Measurements from ENCODE around the gene SLC37A1. TPM values are rescaled to one million over a fixed set of nuclear protein-coding genes. Genes with fewer than 3 reads are reported as not detected.

The SLC37A1 gene
- total RNA-seq, 1 experiment from 2014 or later: 15.0 TPM

- ATAC-seq (no peak), DNase-seq (ENCODE audit: low read depth, low spot score) (no peak)
- CTCF ChIA-PET: interaction anchor here (0.8 kb wide), 1 partner anchor 9 kb away, joined by 3 read pairs; no protein-coding TSS in a partner anchor
- Histone ChIP-seq H3K79me2 (ENCODE audit: insufficient read depth, low read length) (no peaks in the 10 kb centered on the region), H3K27me3 (ENCODE audit: insufficient read depth, low read length) (no peaks in the 10 kb centered on the region), H3K9ac (ENCODE audit: low read length) (no peak overlapping the region), H3K4me2 (ENCODE audit: low read length) (no peak overlapping the region), H3K27ac (ENCODE audit: low read depth, low read length) (no peak overlapping the region), H3K4me1 (ENCODE audit: control insufficient read depth in 1 of 2, insufficient read depth in 2 of 2, low read length in 2 of 2) (no peaks in the 10 kb centered on the region), H3K4me3 (replicated peaks in 1 of 2; ENCODE audit: low read depth in 1 of 2, low read length in 2 of 2) (no peak overlapping the region), H3K9me3 (ENCODE audit: control insufficient read depth in 1 of 2, insufficient read depth in 1 of 2, low read depth in 1 of 2, low read length in 2 of 2) (no peaks in the 10 kb centered on the region), H3K36me3 (ENCODE audit: control insufficient read depth in 1 of 2, insufficient read depth in 2 of 2, low read length in 2 of 2) (no peaks in the 10 kb centered on the region), H3K9me2 (ENCODE audit: insufficient read depth) (no peaks in the 10 kb centered on the region), H2AFZ (ENCODE audit: low read depth, low read length, poor library complexity, severe bottlenecking) (no peak overlapping the region), H4K20me1 (ENCODE audit: insufficient read depth) (no peaks in the 10 kb centered on the region)
- TF ChIP-seq SP1 (IDR thresholded peaks at IDR 0.05; ENCODE audit: low read depth): no peak
- no peak for TF ChIP-seq SRF (IDR thresholded peaks at IDR 0.05; ENCODE audit: low read depth)
- no peak for TF ChIP-seq CTCF (IDR thresholded peaks at IDR 0.05 in 2 of 3, conservative IDR thresholded peaks at IDR 0.05 in 1 of 3; ENCODE audit: borderline replicate concordance in 1 of 3, insufficient read depth in 1 of 3, low read depth in 2 of 3, low read length in 2 of 3)
- TF ChIP-seq ATF3 (IDR thresholded peaks at IDR 0.05): no peak
- TF ChIP-seq CBX3 (IDR thresholded peaks at IDR 0.05; ENCODE audit: low read depth): no peak
- TF ChIP-seq TCF7L2 (IDR thresholded peaks at IDR 0.05; ENCODE audit: borderline replicate concordance, extremely low read depth, insufficient read depth, insufficient read length): no peak
- intact Hi-C loops (cut with micrococcal nuclease): no loop called here
- POLR2A ChIA-PET: no interaction called here
- RAD21 ChIA-PET (ENCODE audit: low non-redundant PET in 1 of 2, low total read pairs in 2 of 2, uncharacterized antibody in 2 of 2, unreplicated experiment in 2 of 2): interaction anchor here in 1 of 2 experiments (0.6 kb wide), 1 partner anchor 11 kb away, joined by 3 read pairs; no protein-coding TSS in a partner anchor
- no TSS peak for BruUV-seq (replicated peaks)
Measured at GRCh38 chr21:42583477-42584295, 70.0 kb downstream of the SLC37A1 start.

- Histone ChIP-seq H3K27ac (ENCODE audit: low read depth, low read length) (no peak overlapping the region), H3K4me2 (ENCODE audit: low read length) (no peak overlapping the region), H3K4me3 (replicated peaks in 1 of 2; ENCODE audit: low read depth in 1 of 2, low read length in 2 of 2) (no peak overlapping the region), H3K79me2 (ENCODE audit: insufficient read depth, low read length) (no peaks in the 10 kb centered on the region), H3K27me3 (ENCODE audit: insufficient read depth, low read length) (no peaks in the 10 kb centered on the region), H3K9me3 (ENCODE audit: control insufficient read depth in 1 of 2, insufficient read depth in 1 of 2, low read depth in 1 of 2, low read length in 2 of 2) (no peaks in the 10 kb centered on the region), H3K4me1 (ENCODE audit: control insufficient read depth in 1 of 2, insufficient read depth in 2 of 2, low read length in 2 of 2) (no peaks in the 10 kb centered on the region), H3K36me3 (ENCODE audit: control insufficient read depth in 1 of 2, insufficient read depth in 2 of 2, low read length in 2 of 2) (no peaks in the 10 kb centered on the region), H4K20me1 (ENCODE audit: insufficient read depth) (no peaks in the 10 kb centered on the region), H2AFZ (ENCODE audit: low read depth, low read length, poor library complexity, severe bottlenecking) (no peak overlapping the region), H3K9ac (ENCODE audit: low read length) (no peak overlapping the region), H3K9me2 (ENCODE audit: insufficient read depth) (no peaks in the 10 kb centered on the region)
- ChIA-PET RAD21 (ENCODE audit: low non-redundant PET in 1 of 2, low total read pairs in 2 of 2, uncharacterized antibody in 2 of 2, unreplicated experiment in 2 of 2) (no interaction called here), POLR2A (no interaction called here), CTCF (no interaction called here)
- intact Hi-C loops (cut with micrococcal nuclease): no loop called here
- DNase-seq (ENCODE audit: low read depth, low spot score) (no peak), ATAC-seq (no peak)
- BruUV-seq (replicated peaks): no TSS peak
- TF ChIP-seq EZH2 (IDR thresholded peaks at IDR 0.05) (no peak), ZFX (IDR thresholded peaks at IDR 0.05) (no peak), POLR2AphosphoS5 (IDR thresholded peaks at IDR 0.05; ENCODE audit: low read depth, low read length) (no peak), TCF7L2 (IDR thresholded peaks at IDR 0.05; ENCODE audit: borderline replicate concordance, extremely low read depth, insufficient read depth, insufficient read length) (no peak), FOSL1 (IDR thresholded peaks at IDR 0.05; ENCODE audit: low read depth) (no peak), EZH2phosphoT487 (IDR thresholded peaks at IDR 0.05; ENCODE audit: borderline replicate concordance) (no peak), CTCF (IDR thresholded peaks at IDR 0.05 in 2 of 3, conservative IDR thresholded peaks at IDR 0.05 in 1 of 3; ENCODE audit: borderline replicate concordance in 1 of 3, insufficient read depth in 1 of 3, low read depth in 2 of 3, low read length in 2 of 3) (no peak), CBX3 (IDR thresholded peaks at IDR 0.05; ENCODE audit: low read depth) (no peak), YY1 (IDR thresholded peaks at IDR 0.05; ENCODE audit: extremely low read depth, insufficient replicate concordance, low read depth, low read length) (no peak), SIN3A (IDR thresholded peaks at IDR 0.05; ENCODE audit: low read depth) (no peak), SP1 (IDR thresholded peaks at IDR 0.05; ENCODE audit: low read depth) (no peak), JUND (IDR thresholded peaks at IDR 0.05) (no peak), MAX (IDR thresholded peaks at IDR 0.05) (no peak)
Measured at GRCh38 chr21:42584296-42584641, 70.6 kb downstream of the SLC37A1 start.

All from HCT116 (cell line).